ENCODE data around the gene BANP.

DNA sequence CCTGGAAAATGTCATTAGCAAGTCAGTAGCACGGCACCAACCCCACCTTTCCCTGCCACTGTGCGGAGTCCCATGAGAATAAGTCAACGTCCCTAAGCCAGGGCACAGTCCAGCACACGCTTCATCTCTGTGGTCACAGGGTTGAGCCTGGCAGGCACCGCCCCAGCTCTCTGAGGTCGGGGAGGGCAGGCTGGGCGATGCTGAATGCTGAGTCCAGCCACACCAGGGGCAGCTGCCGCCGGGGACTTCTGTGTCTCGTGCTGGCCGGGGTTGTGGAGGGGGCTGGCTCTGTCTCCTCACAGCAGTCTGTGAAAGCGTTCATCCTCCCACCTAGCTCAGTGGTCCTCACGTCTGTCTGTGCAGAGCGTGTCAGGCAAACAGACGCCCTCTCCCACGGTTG lies 53.2 kb downstream of the BANP start:
- TF ChIP-seq, protein P1, sequence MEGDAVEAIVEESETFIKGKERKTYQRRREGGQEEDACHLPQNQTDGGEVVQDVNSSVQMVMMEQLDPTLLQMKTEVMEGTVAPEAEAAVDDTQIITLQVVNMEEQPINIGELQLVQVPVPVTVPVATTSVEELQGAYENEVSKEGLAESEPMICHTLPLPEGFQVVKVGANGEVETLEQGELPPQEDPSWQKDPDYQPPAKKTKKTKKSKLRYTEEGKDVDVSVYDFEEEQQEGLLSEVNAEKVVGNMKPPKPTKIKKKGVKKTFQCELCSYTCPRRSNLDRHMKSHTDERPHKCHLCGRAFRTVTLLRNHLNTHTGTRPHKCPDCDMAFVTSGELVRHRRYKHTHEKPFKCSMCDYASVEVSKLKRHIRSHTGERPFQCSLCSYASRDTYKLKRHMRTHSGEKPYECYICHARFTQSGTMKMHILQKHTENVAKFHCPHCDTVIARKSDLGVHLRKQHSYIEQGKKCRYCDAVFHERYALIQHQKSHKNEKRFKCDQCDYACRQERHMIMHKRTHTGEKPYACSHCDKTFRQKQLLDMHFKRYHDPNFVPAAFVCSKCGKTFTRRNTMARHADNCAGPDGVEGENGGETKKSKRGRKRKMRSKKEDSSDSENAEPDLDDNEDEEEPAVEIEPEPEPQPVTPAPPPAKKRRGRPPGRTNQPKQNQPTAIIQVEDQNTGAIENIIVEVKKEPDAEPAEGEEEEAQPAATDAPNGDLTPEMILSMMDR (IDR thresholded peaks at IDR 0.05), result no peak
- no peak for TF ChIP-seq POLR2A (IDR thresholded peaks at IDR 0.05)

Measured in breast epithelium (tissue), 3 donors.